Spleen (tissue), 7 donors: ENCODE results near the gene UBE3B.

Experiments used
- POLR2A ChIP-seq, 3 donors: fragments of 450-650 bp; IDR thresholded peaks; one replicate each; pipeline ENCODE4 v1.5.1; 2017; ENCODE audit warnings: antibody characterized with exemption in 3 of 3, mild to moderate bottlenecking in 1 of 3
- TF ChIP-seq, protein P1 (sequence below), 11 experiments: fragments of 200-600 bp in 7 of 11; fragments of 450-650 bp in 4 of 11; sonication (generic) in 4 of 11; IDR thresholded peaks in 8 of 11; conservative IDR thresholded peaks in 3 of 11; 1 replicate in 7 of 11; 2 replicates in 4 of 11; pipeline versions ENCODE4 v1.4.0 to v1.8.0; 2016 to 2021; ENCODE audit warnings: antibody characterized with exemption in 11 of 11, inconsistent platforms in 4 of 11, mild to moderate bottlenecking in 1 of 11
- donor health status: DM: no; HTN: no; CAD: no; lungs with moderate emphysema.
- donor health status: DM: no; HTN: no; CAD: no.
- donor health status: DM: no; HTN: no; CAD: no.

DNA sequence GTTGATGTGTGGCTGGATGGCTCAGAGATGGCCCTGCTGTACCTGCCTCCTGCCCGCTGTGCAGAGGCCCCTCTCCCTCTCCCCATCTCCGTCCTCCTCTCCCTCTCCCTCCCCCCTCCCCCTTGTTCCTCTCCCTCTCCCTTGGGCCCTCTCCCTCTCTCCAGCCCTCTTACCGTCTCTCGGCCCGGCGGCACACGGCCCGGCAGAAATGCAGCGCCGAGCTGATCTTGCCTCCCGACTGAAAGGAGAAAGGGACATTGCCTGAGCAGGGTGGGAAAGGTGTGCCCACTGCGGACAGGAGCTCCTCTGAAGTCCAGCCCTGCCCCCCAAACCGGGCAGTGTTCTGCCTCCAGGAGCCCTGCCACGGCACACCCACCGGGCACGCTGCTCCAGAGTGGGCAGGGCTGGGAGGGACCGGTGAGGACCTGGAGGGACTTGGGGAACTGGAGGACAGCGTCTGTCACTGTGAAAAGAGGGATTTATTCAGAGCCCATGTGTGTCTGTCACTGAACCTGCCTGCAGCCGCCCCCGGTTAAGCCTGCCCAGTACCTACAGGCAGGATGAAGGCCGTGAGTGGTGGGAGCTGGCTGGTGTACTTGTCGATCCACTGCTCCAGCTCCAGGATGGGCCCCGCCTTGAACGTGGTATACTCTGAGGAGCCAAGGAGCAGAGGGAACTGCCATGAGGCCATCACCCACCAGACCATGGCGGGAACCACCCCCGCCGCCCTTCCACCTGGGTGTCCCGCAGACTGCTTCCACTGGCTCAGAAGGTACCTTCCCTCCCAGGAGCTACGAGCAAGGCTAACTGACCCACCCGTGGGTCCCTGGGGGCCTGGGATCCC, 83.7 kb downstream of the UBE3B start:
- TF ChIP-seq, protein P1, sequence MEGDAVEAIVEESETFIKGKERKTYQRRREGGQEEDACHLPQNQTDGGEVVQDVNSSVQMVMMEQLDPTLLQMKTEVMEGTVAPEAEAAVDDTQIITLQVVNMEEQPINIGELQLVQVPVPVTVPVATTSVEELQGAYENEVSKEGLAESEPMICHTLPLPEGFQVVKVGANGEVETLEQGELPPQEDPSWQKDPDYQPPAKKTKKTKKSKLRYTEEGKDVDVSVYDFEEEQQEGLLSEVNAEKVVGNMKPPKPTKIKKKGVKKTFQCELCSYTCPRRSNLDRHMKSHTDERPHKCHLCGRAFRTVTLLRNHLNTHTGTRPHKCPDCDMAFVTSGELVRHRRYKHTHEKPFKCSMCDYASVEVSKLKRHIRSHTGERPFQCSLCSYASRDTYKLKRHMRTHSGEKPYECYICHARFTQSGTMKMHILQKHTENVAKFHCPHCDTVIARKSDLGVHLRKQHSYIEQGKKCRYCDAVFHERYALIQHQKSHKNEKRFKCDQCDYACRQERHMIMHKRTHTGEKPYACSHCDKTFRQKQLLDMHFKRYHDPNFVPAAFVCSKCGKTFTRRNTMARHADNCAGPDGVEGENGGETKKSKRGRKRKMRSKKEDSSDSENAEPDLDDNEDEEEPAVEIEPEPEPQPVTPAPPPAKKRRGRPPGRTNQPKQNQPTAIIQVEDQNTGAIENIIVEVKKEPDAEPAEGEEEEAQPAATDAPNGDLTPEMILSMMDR (IDR thresholded peaks at IDR 0.05 in 8 of 11, conservative IDR thresholded peaks at IDR 0.05 in 3 of 11) = no peak
- no peak for TF ChIP-seq POLR2A (IDR thresholded peaks at IDR 0.05)
